Trophoblast cell (in vitro differentiated cells and primary cell): ENCODE data around the gene LPIN1.

Experiments
- DNase-seq, 2 donors: peaks; one replicate each; pipeline ENCODE4 v3.0.0-alpha.2; 2016
- H2AFZ ChIP-seq: 2 replicates; pipeline ENCODE4 v1.6.1; 2013; ENCODE audit warnings: low read length, moderate library complexity, mild to moderate bottlenecking; ENCODE audit not compliant: insufficient read depth, poor library complexity
- H2AK5ac ChIP-seq: 2 replicates; pipeline ENCODE4 v1.6.1; 2013; ENCODE audit warnings: mild to moderate bottlenecking, low read length
- H2BK120ac ChIP-seq: 2 replicates; pipeline ENCODE4 v1.6.1; 2013; ENCODE audit warnings: low read length, mild to moderate bottlenecking, moderate library complexity; ENCODE audit not compliant: insufficient read depth, poor library complexity
- H2BK12ac ChIP-seq: 2 replicates; pipeline ENCODE4 v1.6.1; 2013; ENCODE audit warnings: mild to moderate bottlenecking, low read length, moderate library complexity
- H2BK5ac ChIP-seq: 2 replicates; pipeline ENCODE4 v1.6.1; 2013; ENCODE audit warnings: low read length, low read depth, moderate library complexity, mild to moderate bottlenecking; ENCODE audit not compliant: poor library complexity
- H3K14ac ChIP-seq: 2 replicates; pipeline ENCODE4 v1.6.1; 2013; ENCODE audit warnings: mild to moderate bottlenecking, low read length
- H3K18ac ChIP-seq: 2 replicates; pipeline ENCODE4 v1.6.1; 2013; ENCODE audit warnings: mild to moderate bottlenecking, low read length
- H3K23ac ChIP-seq: 2 replicates; pipeline ENCODE4 v1.6.1; 2013; ENCODE audit warnings: low read length
- H3K27ac ChIP-seq: 2 replicates; pipeline ENCODE4 v1.5.1; 2013; ENCODE audit warnings: low read depth, mild to moderate bottlenecking, inconsistent platforms, low read length, moderate library complexity
- H3K27me3 ChIP-seq: 2 replicates; pipeline ENCODE4 v1.6.1; 2013; ENCODE audit warnings: inconsistent platforms, mild to moderate bottlenecking, low read length, moderate library complexity; ENCODE audit not compliant: insufficient read depth
- H3K36me3 ChIP-seq, 2 experiments: 1 replicate in 1 of 2; 2 replicates in 1 of 2; pipeline ENCODE4 v1.6.1; 2013; ENCODE audit warnings: low read length in 2 of 2, mild to moderate bottlenecking in 2 of 2, moderate library complexity in 1 of 2; ENCODE audit not compliant: insufficient read depth in 2 of 2, control insufficient read depth in 1 of 2
- H3K4ac ChIP-seq: 2 replicates; pipeline ENCODE4 v1.6.1; 2013; ENCODE audit warnings: low read depth, mild to moderate bottlenecking, low read length, moderate library complexity
- H3K4me1 ChIP-seq, 2 experiments: 1 replicate in 1 of 2; 2 replicates in 1 of 2; pipeline ENCODE4 v1.6.1; 2013; ENCODE audit warnings: low read length in 2 of 2, mild to moderate bottlenecking in 2 of 2, moderate library complexity in 1 of 2; ENCODE audit not compliant: insufficient read depth in 2 of 2, control insufficient read depth in 1 of 2
- H3K4me2 ChIP-seq: 2 replicates; pipeline ENCODE4 v1.6.1; 2013; ENCODE audit warnings: inconsistent platforms, mild to moderate bottlenecking, low read length, moderate library complexity
- H3K4me3 ChIP-seq: 2 replicates; pipeline ENCODE4 v1.5.1; 2013; ENCODE audit warnings: mild to moderate bottlenecking, low read depth, low read length, inconsistent platforms
- H3K79me1 ChIP-seq: one replicate; pipeline ENCODE4 v1.6.1; 2013; ENCODE audit warnings: low read length
- H3K79me2 ChIP-seq: 2 replicates; pipeline ENCODE4 v1.6.1; 2013; ENCODE audit warnings: low read length, mild to moderate bottlenecking; ENCODE audit not compliant: control insufficient read depth, insufficient read depth, poor library complexity
- H3K9ac ChIP-seq: 2 replicates; pipeline ENCODE4 v1.6.1; 2013; ENCODE audit warnings: mild to moderate bottlenecking, low read length
- H3K9me3 ChIP-seq: 2 replicates; pipeline ENCODE4 v1.6.1; 2013; ENCODE audit warnings: low read depth, mild to moderate bottlenecking, control low read depth, inconsistent platforms, low read length; ENCODE audit not compliant: insufficient read depth
- H4K12ac ChIP-seq: 2 replicates; pipeline ENCODE4 v1.6.1; 2013; ENCODE audit warnings: low read depth, mild to moderate bottlenecking, low read length, moderate library complexity
- H4K8ac ChIP-seq: 2 replicates; pipeline ENCODE4 v1.6.1; 2013; ENCODE audit warnings: low read depth, mild to moderate bottlenecking, low read length, moderate library complexity
- H4K91ac ChIP-seq: one replicate; pipeline ENCODE4 v1.6.1; 2013; ENCODE audit warnings: low read depth, mild to moderate bottlenecking, low read length, moderate library complexity
- WGBS: extraction: QIAGEN DNeasy Blood & Tissue Kit; methylation state at CpG from one replicate; pipeline ENCODE4 v1.1.7; 2013; ENCODE audit warnings: missing lambda C conversion rate; ENCODE audit not compliant: insufficient read length, insufficient coverage; ENCODE audit errors: extremely low coverage; 5-methylcytosine and 5-hydroxymethylcytosine counted together

Gene LPIN1

GRCh38 chr2:11778923-11779757 is 32.7 kb downstream of the LPIN1 start:
- Histone ChIP-seq H3K4ac (no peak overlapping the region), H3K27ac (no peak overlapping the region), H3K36me3 (peaks cover 17 to 35% of the 10 kb centered on the region in 2 experiments), H2BK12ac (no peak overlapping the region), H4K12ac (no peak overlapping the region), H3K18ac (no peak overlapping the region), H2BK5ac (no peak overlapping the region), H3K9ac (no peak overlapping the region), H2AFZ (no peak overlapping the region), H3K27me3 (no peaks in the 10 kb centered on the region), H3K4me2 (peak overlapping the region; percentile 25), H2AK5ac (no peak overlapping the region), H4K8ac (no peak overlapping the region), H3K4me3 (no peak overlapping the region), H3K14ac (no peak overlapping the region), H3K9me3 (no peaks in the 10 kb centered on the region), H3K79me2 (no peaks in the 10 kb centered on the region), H3K79me1 (no peaks in the 10 kb centered on the region), H4K91ac (no peak overlapping the region), H2BK120ac (no peak overlapping the region), H3K23ac (no peak overlapping the region), H3K4me1 (peaks cover 0 to 2% of the 10 kb centered on the region in 2 experiments)
- WGBS = no CpG with 5 or more reads among the region's 23 CpGs
- peak; percentile 55 to 81 for DNase-seq

DNA sequence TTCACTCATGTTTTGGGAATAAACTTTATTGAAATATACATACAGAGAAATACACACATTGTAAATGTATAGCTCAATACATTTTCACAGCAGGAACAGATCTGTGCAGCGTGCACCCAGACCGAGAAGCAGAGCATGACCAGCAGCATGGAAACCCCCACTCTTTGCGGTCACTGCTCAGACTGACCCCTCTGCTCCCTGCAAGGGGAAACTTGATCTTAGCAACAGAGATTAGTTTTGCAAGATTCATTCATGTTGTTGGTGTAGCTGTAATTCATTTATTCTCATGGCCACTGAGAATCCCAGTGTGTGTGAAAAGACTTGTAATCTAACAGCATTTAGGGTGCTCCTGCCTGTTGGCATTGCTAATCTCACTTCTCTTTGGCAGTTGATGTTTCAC is 35.2 kb downstream of the LPIN1 start:
- peaks cover 0 to 2% of the 10 kb centered on the region in 2 experiments for H3K4me1 ChIP-seq

GRCh38 chr2:11784280-11784679 is 37.8 kb downstream of the LPIN1 start:
- Histone ChIP-seq H3K36me3 (peaks cover 46 to 61% of the 10 kb centered on the region in 2 experiments), H3K4ac (no peak overlapping the region), H4K12ac (no peak overlapping the region), H3K18ac (no peak overlapping the region), H3K4me2 (no peak overlapping the region), H3K79me2 (no peaks in the 10 kb centered on the region), H3K9me3 (peaks cover 2% of the 10 kb centered on the region), H3K27ac (no peak overlapping the region), H2BK120ac (no peak overlapping the region), H2AFZ (no peak overlapping the region), H3K4me3 (no peak overlapping the region), H2AK5ac (no peak overlapping the region), H3K27me3 (no peaks in the 10 kb centered on the region), H3K14ac (no peak overlapping the region), H3K4me1 (no peaks in the 10 kb centered on the region), H2BK5ac (no peak overlapping the region), H2BK12ac (no peak overlapping the region), H3K9ac (no peak overlapping the region), H3K79me1 (no peaks in the 10 kb centered on the region), H4K91ac (no peak overlapping the region), H4K8ac (no peak overlapping the region), H3K23ac (no peak overlapping the region)
- no CpG with 5 or more reads among the region's 10 CpGs for WGBS
- no peak for DNase-seq

More for the DNA sequence above, 35.2 kb downstream of the LPIN1 start:
- Histone ChIP-seq H3K79me1 (no peaks in the 10 kb centered on the region), H3K18ac (no peak overlapping the region), H3K27ac (no peak overlapping the region), H3K14ac (no peak overlapping the region), H2BK12ac (no peak overlapping the region), H4K91ac (no peak overlapping the region), H2BK5ac (no peak overlapping the region), H3K9me3 (no peaks in the 10 kb centered on the region), H4K12ac (no peak overlapping the region), H2AK5ac (no peak overlapping the region), H2BK120ac (no peak overlapping the region), H3K36me3 (peaks cover 38 to 49% of the 10 kb centered on the region in 2 experiments), H3K27me3 (no peaks in the 10 kb centered on the region), H3K4ac (no peak overlapping the region), H3K4me3 (no peak overlapping the region), H4K8ac (no peak overlapping the region), H3K23ac (no peak overlapping the region), H2AFZ (no peak overlapping the region), H3K79me2 (no peaks in the 10 kb centered on the region), H3K4me2 (no peak overlapping the region), H3K9ac (no peak overlapping the region)
- DNase-seq = no peak
- WGBS = no CpG with 5 or more reads among the region's 3 CpGs

- Histone ChIP-seq H3K23ac (no peak overlapping the region), H3K27me3 (no peaks in the 10 kb centered on the region), H2BK5ac (no peak overlapping the region), H3K4me3 (no peak overlapping the region), H3K79me2 (no peaks in the 10 kb centered on the region), H3K18ac (no peak overlapping the region), H4K91ac (no peak overlapping the region), H2BK12ac (no peak overlapping the region), H4K12ac (no peak overlapping the region), H2AK5ac (no peak overlapping the region), H4K8ac (no peak overlapping the region), H3K79me1 (no peaks in the 10 kb centered on the region), H3K4ac (no peak overlapping the region), H3K27ac (no peak overlapping the region), H3K36me3 (peaks cover 48 to 60% of the 10 kb centered on the region in 2 experiments), H3K9me3 (peaks cover 4% of the 10 kb centered on the region), H3K4me1 (no peaks in the 10 kb centered on the region), H3K4me2 (peak overlapping the region; percentile 68), H3K9ac (no peak overlapping the region), H2BK120ac (no peak overlapping the region), H3K14ac (no peak overlapping the region), H2AFZ (no peak overlapping the region)
- no CpG with 5 or more reads among the region's 50 CpGs for WGBS
- peak in 1 of 2 donors; percentile 22 for DNase-seq
Measured at GRCh38 chr2:11784747-11785610, 38.5 kb downstream of the LPIN1 start.
